Left cardiac atrium (tissue), 4 donors: ENCODE measurements around the gene ASPHD1. TPM values are rescaled to one million over a fixed set of nuclear protein-coding genes. Genes with fewer than 3 reads are reported as not detected.
"Not testable (repeated sequence)": the region's sequence is repeated elsewhere in the genome, so short reads cannot be mapped to it uniquely, and the experiment has no call there.

Experiments used
- ATAC-seq, 2 donors: fragments of 200-7000 bp; cut with Tn5 transposase; one replicate each; pipeline ENCODE4 v1.9.1; 2020; ENCODE audit warnings: mild to moderate bottlenecking in 2 of 2, moderate library complexity in 2 of 2
- DNase-seq: peaks from one replicate; pipeline ENCODE4 v3.0.0-alpha.2; 2020
- intact Hi-C, 2 donors: fragments of 100-400 bp; cut with DNase I; formaldehyde crosslinking; loops; one replicate each; pipeline versions ENCODE4 v1.14.1 to v1.15.1; 2022 to 2023
- total RNA-seq, 2 donors: library from RNA; stranded (reverse); fragmentation: NEBNext Ultra II Directional; extraction: Animal tissue kit (Norgen Biotek cat#: 25700); gene quantifications; one replicate each; pipeline ENCODE4 v1.2.1, GENCODE V29; 2021
- donor health status: DM: no; HTN: yes; CAD: no.
- donor health status: DM: no; HTN: yes; CAD: no; lungs with severe emphysema.
- donor health status: DM: yes; HTN: yes; CAD: no.
- donor health status: Dilated cardiomyopathy.

The ASPHD1 gene
- total RNA-seq, 2 donors from 2014 or later, result 0.59 to 1.0 TPM

- intact Hi-C loops, result loop anchor here in 1 of 2 donors (10.0 kb wide), 1 partner anchor 72 kb away; the partner anchor contains the start of genes HIRIP3 and INO80E
Observed at GRCh38 chr16:29922986-29923501, 22.8 kb downstream of the ASPHD1 start.

GRCh38 chr16:29925105-29925756, 24.9 kb downstream of the ASPHD1 start:
- no peak for DNase-seq
- no peak for ATAC-seq
- intact Hi-C loops, result loop anchor here in 1 of 2 donors (10.0 kb wide), 1 partner anchor 70 kb away; the partner anchor contains the start of genes HIRIP3 and INO80E

More at GRCh38 chr16:29922986-29923501, 22.8 kb downstream of the ASPHD1 start:
- ATAC-seq (no peak), DNase-seq (no peak)

GRCh38 chr16:29925781-29926710, 25.8 kb downstream of the ASPHD1 start, which contains the start of gene KCTD13:
Gene KCTD13 (minus strand): TSS chr16:29926226. CDS start chr16:29926033, 193 bp downstream.
- intact Hi-C loops, result loop anchor here in 1 of 2 donors (10.0 kb wide), 1 partner anchor 69 kb away; the partner anchor contains the start of genes HIRIP3 and INO80E
- DNase-seq, result peak; percentile 85
- ATAC-seq, result peak; percentile 99

DNA sequence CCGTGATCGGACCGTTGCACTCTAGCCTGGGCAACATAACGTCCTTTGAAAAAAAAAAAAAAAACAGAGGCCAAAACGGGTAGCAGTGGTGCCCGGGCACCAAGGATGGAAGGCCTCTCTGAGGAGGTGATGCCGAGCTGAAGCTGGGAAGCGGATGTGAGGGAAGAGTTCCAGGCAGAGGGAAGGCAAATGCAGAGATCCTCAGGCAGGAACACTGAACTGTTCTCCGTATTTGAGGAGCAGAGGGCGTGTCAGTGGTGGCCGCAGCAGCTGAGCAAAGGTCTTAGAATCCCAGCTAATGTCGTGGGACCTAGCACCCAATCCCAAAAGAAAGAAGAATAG, 26.4 kb downstream of the ASPHD1 start:
- DNase-seq (no peak), ATAC-seq (peak; percentile 32 to 46)
- intact Hi-C loops, result loop anchor here in 1 of 2 donors (10.0 kb wide), 1 partner anchor 68 kb away; the partner anchor contains the start of genes HIRIP3 and INO80E

GRCh38 chr16:29927070-29927905, 27.0 kb downstream of the ASPHD1 start:
- no peak for ATAC-seq
- intact Hi-C loops, result loop anchor here in 1 of 2 donors (10.0 kb wide), 1 partner anchor 68 kb away; the partner anchor contains the start of genes HIRIP3 and INO80E
- DNase-seq, result no peak

DNA sequence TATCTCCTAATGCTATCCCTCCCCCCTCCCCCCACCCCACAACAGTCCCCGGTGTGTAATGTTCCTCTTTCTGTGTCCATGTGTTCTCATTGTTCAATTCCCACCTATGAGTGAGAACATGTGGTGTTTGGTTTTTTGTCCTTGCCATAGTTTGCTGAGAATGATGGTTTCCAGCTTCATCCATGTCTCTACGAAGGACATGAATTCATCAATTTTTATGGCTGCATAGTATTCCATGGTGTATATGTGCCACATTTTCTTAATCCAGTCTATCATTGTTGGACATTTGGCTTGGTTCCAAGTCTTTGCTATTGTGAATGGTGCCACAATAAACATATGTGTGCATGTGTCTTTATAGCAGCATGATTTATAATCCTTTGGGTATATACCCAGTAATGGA, 31.5 kb downstream of the ASPHD1 start:
- intact Hi-C loops, result not testable (repeated sequence)

GRCh38 chr16:29940656-29941055, 40.4 kb downstream of the ASPHD1 start:
- ATAC-seq (no peak), DNase-seq (no peak)
- intact Hi-C loops, result loop anchor here in 1 of 2 donors (10.0 kb wide), 1 partner anchor 56 kb away; no protein-coding TSS in a partner anchor

More for the DNA sequence above, 31.5 kb downstream of the ASPHD1 start:
- ATAC-seq, DNase-seq: not testable (repeated sequence)

GRCh38 chr16:29943846-29944799, 43.8 kb downstream of the ASPHD1 start:
- ATAC-seq (peak; percentile 74 to 100), DNase-seq (peak; percentile 45)
- intact Hi-C loops, result loop anchor here in 1 of 2 donors (10.0 kb wide), 1 partner anchor 59 kb away; no protein-coding TSS in a partner anchor

DNA sequence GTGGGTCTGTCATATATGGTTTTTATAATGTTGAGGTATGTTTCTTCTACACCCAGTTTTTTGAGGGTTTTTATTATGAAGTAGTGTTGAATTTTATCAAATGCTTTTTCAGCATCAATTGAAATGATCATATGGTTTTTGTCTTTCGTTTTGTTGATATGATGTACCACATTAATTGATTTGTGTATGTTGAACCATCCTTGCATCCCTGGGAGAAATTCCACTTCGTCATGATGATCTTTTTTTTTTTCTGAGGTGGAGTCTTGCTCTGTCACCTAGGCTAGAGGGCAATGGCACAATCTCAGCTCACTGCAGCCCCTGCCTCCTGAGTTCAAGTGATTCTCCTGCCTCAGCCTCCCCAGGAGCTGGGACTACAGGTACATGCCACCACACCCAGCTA, 47.6 kb downstream of the ASPHD1 start:
- no peak for ATAC-seq
- DNase-seq, result no peak
- intact Hi-C loops, result loop anchor here in 1 of 2 donors (10.0 kb wide), 1 partner anchor 63 kb away; no protein-coding TSS in a partner anchor

GRCh38 chr16:29950806-29951461, 50.6 kb downstream of the ASPHD1 start:
- DNase-seq (no peak), ATAC-seq (no peak)
- intact Hi-C loops, result no loop called here

- intact Hi-C loops, result no loop called here
- ATAC-seq (no peak), DNase-seq (no peak)
Observed at GRCh38 chr16:29951625-29952365, 51.5 kb downstream of the ASPHD1 start.

Other genes starting within 250 kb of the ASPHD1 start
- 1 to 10 TPM; 1.4 to 3.7 TPM for gene SPN, start 237.2 kb upstream of the ASPHD1 start, total RNA-seq
- 10 to 100 TPM; 20.4 to 22.0 TPM for gene QPRT, start 221.3 kb upstream of the ASPHD1 start, total RNA-seq
- 1 to 10 TPM; 1.3 to 1.7 TPM for gene C16orf54, start 154.5 kb upstream of the ASPHD1 start, total RNA-seq
- not detected for gene ZG16, start 122.2 kb upstream of the ASPHD1 start, total RNA-seq
- gene KIF22, start 109.7 kb upstream of the ASPHD1 start, total RNA-seq, result 10 to 100 TPM; 22.1 to 30.1 TPM
- gene MAZ, start 94.0 kb upstream of the ASPHD1 start, total RNA-seq, result 10 to 100 TPM; 84.8 to 96.7 TPM
- gene PRRT2, start 88.3 kb upstream of the ASPHD1 start, total RNA-seq, result 1 to 10 TPM; 2.2 to 3.0 TPM
- gene PAGR1, start 84.3 kb upstream of the ASPHD1 start, total RNA-seq, result 10 to 100 TPM; 15.1 to 16.6 TPM
- 10 to 100 TPM; 72.7 to 82.4 TPM for gene MVP, start 80.0 kb upstream of the ASPHD1 start, total RNA-seq
- gene CDIPT, start 37.3 kb upstream of the ASPHD1 start, total RNA-seq, result 10 to 100 TPM; 88.8 to 90.8 TPM
- gene SEZ6L2, start 938 bp upstream of the ASPHD1 start, total RNA-seq, result 1 to 10 TPM in 1 of 2 donors, under 1 TPM in 1; 0.82 to 1.8 TPM
- 10 to 100 TPM in 1 of 2 donors, 1 to 10 TPM in 1; 7.6 to 10.1 TPM for gene KCTD13, start 25.7 kb downstream of the ASPHD1 start, total RNA-seq
- 10 to 100 TPM; 73.8 to 78.8 TPM for gene TMEM219, start 61.6 kb downstream of the ASPHD1 start, total RNA-seq
- gene TAOK2, start 73.4 kb downstream of the ASPHD1 start, total RNA-seq, result 10 to 100 TPM; 33.6 to 45.8 TPM
- 10 to 100 TPM; 13.0 to 18.4 TPM for gene HIRIP3, start 95.1 kb downstream of the ASPHD1 start, total RNA-seq
- 10 to 100 TPM; 33.6 to 35.9 TPM for gene INO80E, start 95.8 kb downstream of the ASPHD1 start, total RNA-seq
- under 1 TPM; 0.63 to 0.77 TPM for gene DOC2A, start 110.5 kb downstream of the ASPHD1 start, total RNA-seq
- gene C16orf92, start 122.7 kb downstream of the ASPHD1 start, total RNA-seq, result not detected
- not detected for gene TLCD3B, start 130.8 kb downstream of the ASPHD1 start, total RNA-seq
- 1,000 to 10,000 TPM; 2,548 to 2,783 TPM for gene ALDOA, start 165.3 kb downstream of the ASPHD1 start, total RNA-seq
- gene PPP4C, start 175.5 kb downstream of the ASPHD1 start, total RNA-seq, result 10 to 100 TPM; 34.2 to 41.1 TPM
- under 1 TPM; 0.55 to 0.80 TPM for gene TBX6, start 191.4 kb downstream of the ASPHD1 start, total RNA-seq
- gene YPEL3, start 195.7 kb downstream of the ASPHD1 start, total RNA-seq, result 10 to 100 TPM; 39.5 to 54.1 TPM
- 1 to 10 TPM; 2.6 to 3.4 TPM for gene GDPD3, start 213.0 kb downstream of the ASPHD1 start, total RNA-seq
- 10 to 100 TPM; 56.9 to 59.6 TPM for gene MAPK3, start 222.7 kb downstream of the ASPHD1 start, total RNA-seq